Activated CD8-positive, alpha-beta memory T cell treated with anti-CD3 and anti-CD28 coated beads for 24 hours (primary cell): ENCODE data around the gene DDX10.

Experiments
- DNase-seq: peaks from one replicate; pipeline ENCODE4 v3.0.0-alpha.2; 2020

Gene DDX10

DNA sequence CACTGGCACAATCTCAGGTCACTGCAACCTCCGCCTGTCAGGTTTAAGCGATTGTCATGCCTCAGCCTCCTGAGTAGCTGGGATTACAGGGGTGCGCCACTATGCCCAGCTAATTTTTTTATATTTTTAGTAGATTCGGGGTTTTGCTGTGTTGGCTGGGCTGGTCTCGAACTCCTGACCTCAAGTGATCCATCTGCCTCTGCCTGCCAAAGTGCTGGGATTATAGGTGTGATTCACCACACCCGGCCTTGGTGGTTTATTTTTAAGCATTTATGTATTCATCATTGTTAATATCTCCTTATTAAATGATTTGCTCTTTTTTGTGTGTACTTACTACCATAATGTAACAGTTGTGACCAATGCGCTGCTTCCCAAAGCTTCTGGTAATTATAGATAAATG lies 171.7 kb downstream of the DDX10 start:
- no peak for DNase-seq

- DNase-seq: no peak
Measured at GRCh38 chr11:108838102-108838791, 173.4 kb downstream of the DDX10 start.

- no peak for DNase-seq
Measured at GRCh38 chr11:108838792-108839105, 173.9 kb downstream of the DDX10 start.

DNA sequence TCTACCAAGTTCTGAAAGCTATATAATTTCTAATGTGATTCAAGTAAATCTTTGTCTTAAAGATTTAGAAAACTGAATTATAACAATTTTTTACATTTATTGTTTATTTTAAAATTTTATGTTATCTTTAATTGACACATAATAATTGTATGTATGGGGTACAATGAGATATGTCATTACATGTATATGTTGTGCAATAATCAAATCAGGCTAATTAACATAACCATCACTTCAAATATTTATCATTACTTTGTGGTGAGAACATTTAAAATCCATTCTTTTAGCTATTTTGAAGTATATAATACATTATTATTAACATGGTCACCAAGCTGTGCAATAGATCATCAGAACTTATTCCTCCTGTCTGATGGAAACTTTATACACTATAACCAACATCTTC lies 181.1 kb downstream of the DDX10 start:
- no peak for DNase-seq

- DNase-seq: no peak
Measured at GRCh38 chr11:108847298-108847990, 182.6 kb downstream of the DDX10 start.

GRCh38 chr11:108851781-108852180 lies 186.9 kb downstream of the DDX10 start:
- DNase-seq: no peak

DNA sequence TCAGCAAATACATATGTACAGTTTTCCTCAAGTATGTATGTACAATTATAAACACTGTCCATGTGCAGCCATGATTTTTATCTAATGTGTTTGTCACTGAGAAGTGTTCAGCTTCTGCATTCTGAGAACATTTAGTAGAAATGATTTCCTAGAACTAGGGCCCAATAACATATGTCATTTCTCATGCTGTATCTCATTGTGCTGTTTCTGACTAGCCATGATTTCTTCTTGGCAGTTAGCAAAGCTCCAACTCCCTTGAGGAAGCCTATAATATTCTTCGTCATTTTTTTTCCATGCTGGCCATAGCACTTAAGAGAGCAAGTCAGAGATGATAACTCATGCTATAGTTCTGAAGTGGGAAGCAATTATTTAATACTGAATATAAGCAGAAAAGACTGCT lies 187.8 kb downstream of the DDX10 start:
- no peak for DNase-seq

- DNase-seq: no peak
Measured at GRCh38 chr11:108853151-108853550, 188.3 kb downstream of the DDX10 start.

GRCh38 chr11:108853864-108854263 lies 189.0 kb downstream of the DDX10 start:
- no peak for DNase-seq

GRCh38 chr11:108854346-108854745 lies 189.5 kb downstream of the DDX10 start:
- no peak for DNase-seq

DNA sequence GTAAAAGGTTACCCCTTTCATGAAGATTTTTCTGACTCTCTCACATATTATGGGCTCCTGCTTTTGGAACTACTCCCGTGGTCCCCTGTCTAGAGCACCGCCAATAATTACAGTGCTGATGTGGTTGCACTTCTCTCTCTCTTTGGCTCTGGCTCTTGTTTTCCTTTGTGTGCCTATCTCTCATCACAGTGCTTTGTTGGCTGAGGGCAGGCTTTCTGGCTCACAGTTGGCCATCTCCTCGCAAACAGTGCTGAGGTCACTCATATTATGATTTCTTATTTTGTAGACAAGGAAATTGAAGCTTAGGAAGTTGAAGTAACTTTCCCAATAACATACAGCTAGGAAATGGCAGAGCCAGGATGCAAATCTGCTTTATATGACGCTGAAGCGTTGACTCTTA lies 192.5 kb downstream of the DDX10 start:
- no peak for DNase-seq

DNA sequence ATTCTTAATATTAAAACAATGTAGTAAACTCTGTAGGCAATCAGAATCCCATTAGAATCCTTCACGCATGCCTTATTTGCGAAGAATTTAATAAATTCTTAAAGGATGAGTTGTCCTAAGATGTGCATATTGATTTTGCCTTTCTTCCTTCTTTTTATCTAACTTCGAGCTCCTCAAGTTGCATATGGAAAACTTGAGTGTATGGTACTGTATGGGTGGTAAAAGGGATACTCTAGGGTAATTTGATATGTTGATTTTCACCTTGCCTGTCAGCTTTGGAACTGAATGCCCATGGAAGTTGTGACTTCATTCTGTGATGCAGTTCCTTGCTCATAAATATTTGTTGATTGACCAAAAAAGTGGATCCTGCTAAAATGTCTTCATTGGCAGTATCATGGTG lies 193.8 kb downstream of the DDX10 start:
- DNase-seq: no peak

DNA sequence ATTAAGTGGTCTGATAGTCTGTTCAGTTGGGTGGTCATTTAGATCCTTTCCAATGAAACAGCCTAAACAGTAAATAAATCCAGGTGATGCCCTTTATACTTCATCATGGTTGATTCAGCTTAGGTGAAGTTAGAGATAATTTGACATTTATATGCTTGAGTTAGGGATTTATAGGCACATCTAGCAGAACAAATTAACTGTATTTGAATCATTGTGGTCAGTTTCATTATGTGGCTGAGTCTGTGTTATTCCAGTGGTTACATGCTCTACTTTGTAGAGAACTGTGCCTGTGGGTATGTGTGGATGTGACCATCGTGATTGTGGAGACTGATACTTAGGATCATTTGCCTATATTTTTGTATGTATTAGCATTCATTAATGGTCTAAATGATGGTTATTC lies 194.6 kb downstream of the DDX10 start:
- no peak for DNase-seq

DNA sequence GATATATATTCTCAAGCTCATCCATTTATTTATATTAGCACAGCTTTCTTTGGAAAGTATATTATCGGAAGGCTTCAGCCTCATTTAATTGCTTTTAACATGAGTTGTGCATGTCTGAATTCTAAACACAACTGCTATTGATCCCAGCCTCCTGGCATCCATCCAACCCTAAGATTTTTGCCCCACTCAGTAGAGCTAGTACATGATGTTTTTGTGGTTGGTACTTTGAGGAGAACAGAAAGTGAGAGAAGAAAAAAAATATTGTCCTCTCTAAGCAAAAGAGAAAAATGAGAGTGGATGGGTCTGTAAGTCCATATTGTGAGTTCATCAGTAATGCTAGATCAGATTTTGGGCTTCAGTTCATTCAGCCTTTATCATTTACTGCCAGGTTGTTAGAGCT lies 198.7 kb downstream of the DDX10 start:
- no peak for DNase-seq

GRCh38 chr11:108865406-108865805 lies 200.5 kb downstream of the DDX10 start:
- no peak for DNase-seq

- DNase-seq: no peak
Measured at GRCh38 chr11:108866781-108867180, 201.9 kb downstream of the DDX10 start.

DNA sequence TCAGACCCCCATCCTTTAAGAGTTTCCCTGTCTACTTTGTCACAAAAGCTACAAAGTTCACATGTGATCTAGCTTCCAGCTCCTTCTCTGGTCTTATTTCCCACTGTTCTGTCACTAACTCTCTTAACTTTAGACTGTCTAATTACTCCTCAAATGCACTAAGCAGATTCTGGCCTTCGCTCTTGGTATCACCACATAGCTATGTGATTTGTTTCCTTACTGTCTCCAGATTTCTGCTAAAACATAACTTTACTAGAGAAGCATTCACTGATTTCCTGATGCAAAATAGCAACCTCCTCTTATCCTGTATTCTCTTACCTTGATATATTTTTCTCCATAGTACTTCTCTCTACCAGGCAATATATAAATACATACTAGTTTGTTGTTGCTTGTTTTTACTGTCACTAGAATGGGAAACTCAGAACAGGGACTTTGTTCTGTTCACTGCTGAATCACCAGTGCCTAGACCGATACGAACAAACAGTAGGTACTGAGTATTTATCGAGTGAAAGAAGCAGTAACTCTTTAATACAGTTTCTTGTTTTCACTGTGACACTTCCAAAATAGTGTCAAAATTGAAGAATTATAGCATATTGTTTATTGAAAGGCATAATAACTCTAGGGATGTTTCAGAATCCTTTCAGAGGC lies 205.6 kb downstream of the DDX10 start:
- DNase-seq: no peak

DNA sequence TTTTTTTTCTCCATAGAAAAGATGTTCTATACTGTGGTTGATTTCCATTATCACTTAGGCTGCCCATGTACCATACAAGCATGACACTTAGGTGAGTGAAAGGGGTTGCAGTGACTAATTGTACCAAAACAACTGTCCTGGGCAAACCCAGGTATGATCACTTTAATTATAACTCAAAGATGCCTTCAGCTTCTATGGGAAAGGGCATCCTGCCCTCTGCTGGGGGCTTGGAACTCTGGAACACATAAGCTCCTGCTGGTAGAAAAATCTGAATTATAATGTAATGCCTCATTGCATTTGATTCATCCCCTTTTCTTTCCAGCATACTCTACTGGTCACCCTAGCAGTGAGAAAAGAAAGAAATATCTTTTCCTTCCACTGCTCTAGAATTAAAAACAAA lies 206.3 kb downstream of the DDX10 start:
- no peak for DNase-seq

- no peak for DNase-seq
Measured at GRCh38 chr11:108871867-108872266, 207.0 kb downstream of the DDX10 start.

- DNase-seq: no peak
Measured at GRCh38 chr11:108872781-108873291, 208.0 kb downstream of the DDX10 start.

- DNase-seq: no peak
Measured at GRCh38 chr11:108873310-108873709, 208.4 kb downstream of the DDX10 start.

GRCh38 chr11:108873941-108874340 lies 209.1 kb downstream of the DDX10 start:
- no peak for DNase-seq

- DNase-seq: no peak
Measured at GRCh38 chr11:108875134-108875533, 210.3 kb downstream of the DDX10 start.

DNA sequence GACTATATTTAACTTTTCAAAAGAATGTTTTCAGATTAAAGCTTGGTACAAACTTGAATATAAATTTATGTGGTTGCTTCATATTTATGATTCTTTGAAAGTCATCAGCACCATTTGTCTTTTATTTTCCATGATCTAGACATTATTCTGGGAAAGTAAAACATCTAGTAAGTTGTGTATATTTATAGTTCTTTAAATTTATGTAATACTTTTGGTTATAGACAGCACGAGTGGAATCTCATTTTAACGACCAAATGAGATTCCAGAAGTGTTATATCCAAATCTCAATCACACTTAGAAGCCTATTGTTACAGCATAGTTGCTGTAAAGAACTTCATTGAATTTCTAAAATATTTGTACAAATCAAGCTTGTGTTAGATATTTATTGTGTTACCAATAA lies 212.3 kb downstream of the DDX10 start:
- no peak for DNase-seq
